CD4-positive, alpha-beta T cell (primary cell): Measurements from ENCODE around the gene PRR16. TPM values are rescaled to one million over a fixed set of nuclear protein-coding genes. Genes with fewer than 3 reads are reported as not detected.

Source experiments
- ATAC-seq: fragments of 200-7000 bp; cut with Tn5 transposase; one replicate; pipeline ENCODE4 v1.10.0; 2022; ENCODE audit warnings: mild to moderate bottlenecking; ENCODE audit not compliant: poor library complexity
- CTCF ChIA-PET: fragments of 350-600 bp; sonication (Branson Sonifier 250); formaldehyde crosslinking; loops from one replicate; lab custom pipeline; 2021; ENCODE audit warnings: antibody characterized with exemption, inconsistent platforms; lab: Charles Lee
- POLR2A ChIA-PET: fragments of 350-600 bp; sonication (Branson Sonifier 250); formaldehyde crosslinking; loops from one replicate; lab custom pipeline; 2021; ENCODE audit warnings: antibody characterized with exemption, inconsistent platforms; lab: Charles Lee
- DNase-seq, 14 experiments: peaks; one replicate each; pipeline ENCODE4 v3.0.0-alpha.2; 2013 to 2020; ENCODE audit warnings: mixed read lengths in 2 of 14
- H3K27ac ChIP-seq, 2 donors: one replicate each; pipeline versions ENCODE4 v1.5.1 to v1.7.0; 2013; ENCODE audit warnings: low read length in 2 of 2, low read depth in 1 of 2, mild to moderate bottlenecking in 1 of 2
- H3K27me3 ChIP-seq, 2 experiments: 1 replicate in 1 of 2; 2 replicates in 1 of 2; pipeline versions ENCODE4 v1.6.1 to v1.7.0; 2013; ENCODE audit warnings: low read length in 2 of 2, control low read depth in 1 of 2, mild to moderate bottlenecking in 1 of 2, moderate library complexity in 1 of 2; ENCODE audit not compliant: insufficient read depth in 2 of 2, control insufficient read depth in 1 of 2
- H3K36me3 ChIP-seq: one replicate; pipeline ENCODE4 v1.6.1; 2013; ENCODE audit warnings: low read length, control low read depth; ENCODE audit not compliant: insufficient read depth
- H3K4me1 ChIP-seq: one replicate; pipeline ENCODE4 v1.6.1; 2013; ENCODE audit warnings: low read length, control low read depth; ENCODE audit not compliant: insufficient read depth
- H3K4me3 ChIP-seq: one replicate; pipeline ENCODE4 v1.5.1; 2013; ENCODE audit warnings: mild to moderate bottlenecking, low read length, moderate library complexity
- H3K9me3 ChIP-seq, 2 experiments: 1 replicate in 1 of 2; 2 replicates in 1 of 2; pipeline versions ENCODE4 v1.6.1 to v1.7.0; 2013; ENCODE audit warnings: low read length in 2 of 2, mild to moderate bottlenecking in 2 of 2, control low read depth in 1 of 2, moderate library complexity in 1 of 2; ENCODE audit not compliant: control insufficient read depth in 1 of 2, insufficient read depth in 1 of 2
- H3K27ac Mint-ChIP-seq: one replicate; pipeline ENCODE4 v1.8.0; 2020; ENCODE audit warnings: mixed read lengths
- H3K27me3 Mint-ChIP-seq: one replicate; pipeline ENCODE4 v1.8.0; 2021; ENCODE audit warnings: mixed read lengths
- H3K36me3 Mint-ChIP-seq: one replicate; pipeline ENCODE4 v1.8.0; 2021; ENCODE audit warnings: low read depth, mixed read lengths
- H3K4me1 Mint-ChIP-seq: one replicate; pipeline ENCODE4 v1.8.0; 2021; ENCODE audit warnings: low read depth, mixed read lengths
- H3K4me3 Mint-ChIP-seq: one replicate; pipeline ENCODE4 v1.8.0; 2020; ENCODE audit warnings: mild to moderate bottlenecking, mixed read lengths
- H3K9me3 Mint-ChIP-seq: one replicate; pipeline ENCODE4 v1.8.0; 2020; ENCODE audit warnings: mixed read lengths
- intact Hi-C, 2 experiments: fragments of 100-400 bp; cut with DNase I in 1 of 2; cut with micrococcal nuclease in 1 of 2; formaldehyde crosslinking; loops; one replicate each; pipeline versions ENCODE4 v1.15.1 to v1.9.0; 2023 to 2025; cut with DNase I, micrococcal nuclease
- total RNA-seq, 174 experiments: library from RNA in 2 of 174; stranded (reverse) in 2 of 174; gene quantifications; one replicate each; pipeline ENCODE4 v1.2.3 and lab custom pipeline; 2021 to 2026
- TF ChIP-seq, protein P1 (sequence below): fragments of 200-600 bp; IDR thresholded peaks from one replicate; pipeline ENCODE4 v1.8.0; 2022; ENCODE audit warnings: antibody characterized with exemption, mild to moderate bottlenecking

PRR16 gene
- total RNA-seq, 2 experiments from 2014 or later: not detected

DNA sequence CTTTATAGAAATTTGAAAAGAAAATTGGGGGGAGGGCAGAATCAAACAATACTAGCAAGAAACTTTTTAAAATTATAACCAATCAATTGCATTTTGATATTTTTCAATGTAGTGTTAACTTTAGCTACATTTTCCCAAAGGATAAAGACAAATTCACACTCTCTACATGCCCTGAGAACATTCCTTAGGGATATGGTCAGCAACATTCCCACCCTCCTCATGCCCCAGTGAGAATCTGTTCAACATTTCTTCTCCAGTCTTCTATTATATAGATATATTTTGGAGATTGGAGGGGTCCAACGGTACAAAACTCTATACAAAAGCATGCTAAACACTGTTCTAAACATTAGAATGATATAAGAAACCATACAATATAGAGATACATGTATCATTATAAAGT is 11.6 kb upstream of the PRR16 start:
- no peaks in the 10 kb centered on the region for H3K36me3 Mint-ChIP-seq
- POLR2A ChIA-PET: no interaction called here
- no peak overlapping the region for H3K4me3 Mint-ChIP-seq

DNA sequence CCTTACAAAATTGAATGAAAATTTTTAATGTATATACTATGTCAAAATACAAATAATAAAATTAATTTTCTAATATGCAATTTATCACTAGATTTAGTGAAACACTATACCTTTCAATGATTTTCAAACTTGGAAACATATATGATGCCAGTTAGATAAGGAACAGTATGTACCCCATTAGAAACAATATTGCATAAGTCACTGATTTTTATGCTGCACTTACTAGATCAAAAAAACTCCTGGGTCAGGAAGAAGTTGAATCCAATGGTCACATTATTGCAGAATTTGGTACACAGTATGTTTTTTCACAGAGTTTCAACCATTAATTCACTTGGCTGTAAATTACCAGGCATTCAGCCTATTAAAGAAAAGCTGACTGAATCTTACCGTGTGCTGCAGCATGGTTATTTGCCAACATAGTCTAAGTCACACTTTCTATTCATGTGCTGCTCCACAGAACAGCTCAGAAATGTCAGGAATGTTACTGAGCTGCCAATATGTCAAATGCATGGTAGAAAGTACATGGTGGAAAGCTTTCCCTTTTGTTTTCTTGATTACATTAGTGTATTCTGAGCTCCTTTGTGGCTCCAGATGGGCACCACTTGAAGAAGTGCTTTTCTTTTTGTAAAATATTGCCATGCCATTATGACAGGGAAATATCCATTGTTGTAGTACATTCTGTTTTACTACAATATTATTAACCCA is 9.9 kb upstream of the PRR16 start:
- Histone ChIP-seq H3K9me3 (peaks cover 0 to 8% of the 10 kb centered on the region in 2 experiments), H3K4me3 (no peak overlapping the region), H3K27ac (no peak overlapping the region), H3K4me1 (no peaks in the 10 kb centered on the region), H3K27me3 (no peaks in the 10 kb centered on the region), H3K36me3 (no peaks in the 10 kb centered on the region)
- ChIA-PET POLR2A (no interaction called here), CTCF (no interaction called here)
- ATAC-seq (no peak), DNase-seq (no peak)
- Mint-ChIP-seq H3K4me1 (no peaks in the 10 kb centered on the region), H3K9me3 (no peaks in the 10 kb centered on the region), H3K4me3 (no peak overlapping the region), H3K27ac (no peak overlapping the region), H3K36me3 (no peaks in the 10 kb centered on the region), H3K27me3 (no peaks in the 10 kb centered on the region)
- intact Hi-C loops: no loop called here
- TF ChIP-seq, protein P1, sequence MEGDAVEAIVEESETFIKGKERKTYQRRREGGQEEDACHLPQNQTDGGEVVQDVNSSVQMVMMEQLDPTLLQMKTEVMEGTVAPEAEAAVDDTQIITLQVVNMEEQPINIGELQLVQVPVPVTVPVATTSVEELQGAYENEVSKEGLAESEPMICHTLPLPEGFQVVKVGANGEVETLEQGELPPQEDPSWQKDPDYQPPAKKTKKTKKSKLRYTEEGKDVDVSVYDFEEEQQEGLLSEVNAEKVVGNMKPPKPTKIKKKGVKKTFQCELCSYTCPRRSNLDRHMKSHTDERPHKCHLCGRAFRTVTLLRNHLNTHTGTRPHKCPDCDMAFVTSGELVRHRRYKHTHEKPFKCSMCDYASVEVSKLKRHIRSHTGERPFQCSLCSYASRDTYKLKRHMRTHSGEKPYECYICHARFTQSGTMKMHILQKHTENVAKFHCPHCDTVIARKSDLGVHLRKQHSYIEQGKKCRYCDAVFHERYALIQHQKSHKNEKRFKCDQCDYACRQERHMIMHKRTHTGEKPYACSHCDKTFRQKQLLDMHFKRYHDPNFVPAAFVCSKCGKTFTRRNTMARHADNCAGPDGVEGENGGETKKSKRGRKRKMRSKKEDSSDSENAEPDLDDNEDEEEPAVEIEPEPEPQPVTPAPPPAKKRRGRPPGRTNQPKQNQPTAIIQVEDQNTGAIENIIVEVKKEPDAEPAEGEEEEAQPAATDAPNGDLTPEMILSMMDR: no peak

More for the DNA sequence above, 11.6 kb upstream of the PRR16 start:
- Histone ChIP-seq H3K4me1 (no peaks in the 10 kb centered on the region), H3K27ac (no peak overlapping the region), H3K27me3 (no peaks in the 10 kb centered on the region), H3K9me3 (peaks cover 0 to 8% of the 10 kb centered on the region in 2 experiments), H3K36me3 (no peaks in the 10 kb centered on the region), H3K4me3 (no peak overlapping the region)
- TF ChIP-seq, protein P1: no peak
- H3K4me1 Mint-ChIP-seq: no peaks in the 10 kb centered on the region
- DNase-seq: no peak
- no peak overlapping the region for H3K27ac Mint-ChIP-seq
- CTCF ChIA-PET: no interaction called here
- H3K9me3 Mint-ChIP-seq: no peaks in the 10 kb centered on the region
- ATAC-seq: no peak
- H3K27me3 Mint-ChIP-seq: no peaks in the 10 kb centered on the region
- intact Hi-C loops: no loop called here

DNA sequence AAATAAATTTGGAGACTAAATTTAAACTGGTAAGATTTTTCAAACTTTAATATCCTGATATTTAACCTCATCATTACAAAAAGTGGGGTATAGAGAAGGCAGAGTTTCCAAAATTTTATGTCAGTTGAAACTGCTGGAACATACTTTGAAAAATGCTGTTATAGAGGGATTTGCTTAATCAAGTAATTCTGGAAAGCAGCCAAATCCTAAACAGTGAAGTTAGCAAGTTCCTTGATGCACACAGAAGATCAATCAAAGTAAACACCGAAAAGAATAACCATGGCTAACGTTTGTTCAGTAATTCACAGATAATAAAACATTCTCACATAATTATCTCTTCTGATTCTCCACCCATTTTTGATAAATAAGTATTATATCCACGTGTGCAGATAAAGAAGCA is 8.1 kb upstream of the PRR16 start:
- Histone ChIP-seq H3K4me1 (no peaks in the 10 kb centered on the region), H3K27me3 (no peaks in the 10 kb centered on the region), H3K27ac (no peak overlapping the region), H3K36me3 (no peaks in the 10 kb centered on the region), H3K4me3 (no peak overlapping the region), H3K9me3 (peaks cover 0 to 5% of the 10 kb centered on the region in 2 experiments)
- H3K4me1 Mint-ChIP-seq: no peaks in the 10 kb centered on the region
- ATAC-seq (no peak), DNase-seq (no peak)
- TF ChIP-seq, protein P1: no peak
- CTCF ChIA-PET: no interaction called here
- H3K27me3 Mint-ChIP-seq: no peaks in the 10 kb centered on the region
- no peak overlapping the region for H3K4me3 Mint-ChIP-seq
- no peak overlapping the region for H3K27ac Mint-ChIP-seq
- no peaks in the 10 kb centered on the region for H3K36me3 Mint-ChIP-seq
- no peaks in the 10 kb centered on the region for H3K9me3 Mint-ChIP-seq
- POLR2A ChIA-PET: no interaction called here
- intact Hi-C loops: no loop called here
